ENCODE data around the gene ADGRV1.

ADGRV1 gene

GRCh38 chr5:91206734-91207133 is 648.1 kb downstream of the ADGRV1 start:
- no peak for DNase-seq (ENCODE audit: low read depth)

GRCh38 chr5:91207248-91207647 is 648.7 kb downstream of the ADGRV1 start:
- DNase-seq (ENCODE audit: low read depth), result no peak

- no peak for DNase-seq (ENCODE audit: low read depth)
Measured at GRCh38 chr5:91211997-91212713, 653.6 kb downstream of the ADGRV1 start.

DNA sequence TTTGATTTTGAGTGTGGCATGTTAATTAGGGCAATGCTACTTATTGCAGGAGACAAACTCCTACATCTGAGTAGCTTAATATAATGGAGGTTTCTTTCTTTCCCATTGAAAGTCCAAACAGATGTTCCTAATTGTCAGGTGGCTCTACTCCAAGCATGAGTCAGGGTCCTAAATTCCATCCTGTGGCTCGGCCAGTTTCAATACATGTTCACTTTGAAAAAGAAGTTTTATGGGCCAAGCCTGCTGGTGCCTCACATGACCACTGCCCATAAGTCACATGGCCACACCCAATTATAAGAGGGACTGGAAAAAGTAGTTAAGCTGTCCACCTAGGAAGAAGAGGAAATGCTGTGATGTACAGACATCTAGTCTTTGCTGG is 654.1 kb downstream of the ADGRV1 start:
- DNase-seq (ENCODE audit: low read depth), result no peak

Data from stimulated activated CD8-positive, alpha-beta memory T cell treated with anti-CD3 and anti-CD28 coated beads, Interleukin-12 subunit alpha, Interleukin-12 subunit beta, amount 100 ng/mL, for 1 hour (primary cell).